HFFc6 (cell line): ENCODE measurements around the gene DYNLL1. TPM values are rescaled to one million over a fixed set of nuclear protein-coding genes. Genes with fewer than 3 reads are reported as not detected.
A peak's percentile ranks its signal among the peaks of the same experiment; 100 is the strongest.
"Not testable (repeated sequence)": the region's sequence is repeated elsewhere in the genome, so short reads cannot be mapped to it uniquely, and the experiment has no call there.

ENCODE experiments used
- DNase-seq: peaks from one replicate; pipeline ENCODE4 v3.0.0-alpha.2; 2018
- H3K27ac Mint-ChIP-seq: 2 replicates; pipeline ENCODE4 v1.8.0; 2020; ENCODE audit warnings: mild to moderate bottlenecking, mixed read lengths
- H3K27me3 Mint-ChIP-seq: 2 replicates; pipeline ENCODE4 v1.8.0; 2021; ENCODE audit warnings: mild to moderate bottlenecking, moderate library complexity, mixed read lengths; ENCODE audit not compliant: insufficient read depth
- H3K36me3 Mint-ChIP-seq: 2 replicates; pipeline ENCODE4 v1.8.0; 2021; ENCODE audit warnings: low read depth, mixed read lengths
- H3K4me1 Mint-ChIP-seq: 2 replicates; pipeline ENCODE4 v1.8.0; 2020; ENCODE audit warnings: low read depth, mixed read lengths
- H3K4me3 Mint-ChIP-seq: 2 replicates; pipeline ENCODE4 v1.8.0; 2020; ENCODE audit warnings: mild to moderate bottlenecking, moderate library complexity, mixed read lengths
- H3K9me3 Mint-ChIP-seq: 2 replicates; pipeline ENCODE4 v1.8.0; 2020; ENCODE audit warnings: mild to moderate bottlenecking, mixed read lengths
- total RNA-seq, 6 experiments: library from RNA; stranded (reverse); fragmentation: NEBNext Ultra II Directional; extraction: Animal tissue kit (Norgen Biotek cat#: 25700); gene quantifications; 2 replicates in 1 of 6; 3 replicates in 5 of 6; pipeline ENCODE4 v1.2.3, GENCODE V29; 2021
- TF ChIP-seq, protein P1 (sequence below): fragments of 200-600 bp; sonication (generic); IDR thresholded peaks from 2 replicates; pipeline ENCODE4 v1.5.0; 2021; ENCODE audit warnings: antibody characterized with exemption, mild to moderate bottlenecking

Gene DYNLL1
- total RNA-seq, 6 experiments from 2014 or later: 530 to 650 (median 609) TPM

DNA sequence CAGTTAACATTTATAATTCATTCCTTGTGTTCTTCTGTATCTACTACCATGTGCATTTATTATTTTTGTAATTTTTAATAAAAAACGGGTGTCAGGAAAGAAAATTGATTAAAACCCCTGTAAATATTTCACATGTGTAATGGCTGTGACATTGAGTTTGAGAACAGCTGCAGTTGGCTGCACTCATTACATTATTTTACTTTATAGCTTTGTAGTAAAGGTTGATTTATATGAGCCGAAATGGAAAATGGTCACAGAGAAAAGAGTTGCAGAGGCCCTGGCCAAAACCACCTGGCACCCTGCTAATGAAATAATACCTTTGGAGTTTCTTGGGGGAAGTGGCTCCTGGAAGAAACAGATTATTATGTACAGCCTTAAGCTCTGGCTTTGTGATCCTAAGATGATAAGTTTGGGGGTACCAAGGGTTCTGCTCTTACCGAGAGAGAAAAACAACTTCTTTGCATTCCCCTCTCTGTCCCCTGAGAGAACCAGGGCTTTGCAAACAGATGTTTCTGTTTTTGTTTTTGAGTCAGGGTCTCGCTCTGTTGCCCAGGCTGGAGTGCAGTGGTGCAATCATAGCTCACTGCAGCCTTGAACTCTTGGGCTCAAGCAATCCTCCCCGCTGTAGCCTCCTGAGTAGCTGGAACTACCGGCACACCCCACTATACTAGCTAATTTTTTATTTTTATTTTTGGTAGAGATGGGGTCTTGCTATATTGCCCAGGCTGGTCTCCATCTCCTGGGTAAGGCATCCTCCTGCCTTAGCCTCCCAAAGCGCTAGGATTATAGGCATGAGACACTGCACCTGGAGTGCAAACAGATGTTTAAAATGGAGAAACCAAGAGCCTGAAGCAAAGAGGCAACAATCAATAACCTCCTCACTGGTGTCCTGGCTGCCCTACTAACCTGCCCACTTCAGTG, 9.7 kb upstream of the DYNLL1 start:
- Mint-ChIP-seq H3K27ac (no peak overlapping the region), H3K27me3 (no peaks in the 10 kb centered on the region), H3K4me3 (no peak overlapping the region), H3K36me3 (peaks cover 17% of the 10 kb centered on the region), H3K9me3 (no peaks in the 10 kb centered on the region), H3K4me1 (peaks cover 14% of the 10 kb centered on the region)
- TF ChIP-seq, protein P1, sequence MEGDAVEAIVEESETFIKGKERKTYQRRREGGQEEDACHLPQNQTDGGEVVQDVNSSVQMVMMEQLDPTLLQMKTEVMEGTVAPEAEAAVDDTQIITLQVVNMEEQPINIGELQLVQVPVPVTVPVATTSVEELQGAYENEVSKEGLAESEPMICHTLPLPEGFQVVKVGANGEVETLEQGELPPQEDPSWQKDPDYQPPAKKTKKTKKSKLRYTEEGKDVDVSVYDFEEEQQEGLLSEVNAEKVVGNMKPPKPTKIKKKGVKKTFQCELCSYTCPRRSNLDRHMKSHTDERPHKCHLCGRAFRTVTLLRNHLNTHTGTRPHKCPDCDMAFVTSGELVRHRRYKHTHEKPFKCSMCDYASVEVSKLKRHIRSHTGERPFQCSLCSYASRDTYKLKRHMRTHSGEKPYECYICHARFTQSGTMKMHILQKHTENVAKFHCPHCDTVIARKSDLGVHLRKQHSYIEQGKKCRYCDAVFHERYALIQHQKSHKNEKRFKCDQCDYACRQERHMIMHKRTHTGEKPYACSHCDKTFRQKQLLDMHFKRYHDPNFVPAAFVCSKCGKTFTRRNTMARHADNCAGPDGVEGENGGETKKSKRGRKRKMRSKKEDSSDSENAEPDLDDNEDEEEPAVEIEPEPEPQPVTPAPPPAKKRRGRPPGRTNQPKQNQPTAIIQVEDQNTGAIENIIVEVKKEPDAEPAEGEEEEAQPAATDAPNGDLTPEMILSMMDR: no peak
- DNase-seq: no peak

DNA sequence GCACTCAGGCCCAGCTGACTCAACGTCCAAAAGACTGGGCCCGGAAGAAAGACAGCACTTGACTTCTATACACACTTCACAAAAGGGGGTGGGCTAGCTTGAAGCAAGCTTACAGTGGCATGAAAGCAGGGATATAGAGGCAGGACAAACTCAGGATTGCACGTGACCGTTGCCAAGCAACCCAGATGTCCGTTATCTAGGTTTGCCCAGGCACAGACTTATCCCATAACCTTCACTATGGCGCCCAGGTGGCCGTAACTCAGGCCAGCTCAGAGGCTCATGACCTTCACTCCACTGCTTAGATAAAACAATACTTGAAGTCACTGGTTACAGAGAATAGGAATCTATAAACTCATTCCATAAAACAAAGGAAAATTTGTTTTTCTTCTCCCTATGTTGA, 8.4 kb upstream of the DYNLL1 start:
- H3K4me1 Mint-ChIP-seq: peaks cover 14% of the 10 kb centered on the region
- DNase-seq: not testable (repeated sequence)

DNA sequence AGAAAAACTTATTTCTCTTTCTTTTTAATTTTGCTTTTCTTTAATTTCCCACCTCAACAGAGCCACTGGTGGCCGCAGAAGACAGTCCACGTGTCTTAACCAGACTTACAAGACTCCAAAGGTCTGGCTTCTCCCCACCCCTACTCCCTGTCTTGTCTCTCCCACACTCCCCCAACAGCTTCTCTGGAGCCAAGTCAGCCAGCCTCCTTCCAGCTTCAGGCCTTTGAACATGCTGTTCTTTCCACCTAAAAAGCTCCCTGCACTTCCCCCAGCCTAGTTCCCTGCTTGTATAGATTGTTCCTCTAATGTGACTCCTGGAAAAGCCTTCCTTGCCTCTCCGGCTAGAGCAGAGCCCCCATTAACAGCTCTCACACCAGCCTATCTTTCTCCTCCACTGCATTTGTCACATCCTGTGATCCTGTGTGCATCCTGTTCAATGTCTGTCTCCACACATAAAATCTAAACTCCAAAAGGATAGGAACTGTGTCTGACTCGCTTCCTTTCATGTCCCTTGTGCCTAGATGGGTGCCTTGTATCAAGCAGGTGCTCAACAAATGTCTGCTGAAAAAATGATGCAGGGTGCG, 7.8 kb upstream of the DYNLL1 start:
- no peaks in the 10 kb centered on the region for H3K27me3 Mint-ChIP-seq
- no peak overlapping the region for H3K27ac Mint-ChIP-seq
- H3K4me1 Mint-ChIP-seq: peaks cover 14% of the 10 kb centered on the region
- no peak for DNase-seq
- TF ChIP-seq, protein P1: no peak
- H3K36me3 Mint-ChIP-seq: peaks cover 17% of the 10 kb centered on the region
- H3K9me3 Mint-ChIP-seq: no peaks in the 10 kb centered on the region
- H3K4me3 Mint-ChIP-seq: no peak overlapping the region

More for the DNA sequence above, 8.4 kb upstream of the DYNLL1 start:
- not testable (repeated sequence) for H3K27ac Mint-ChIP-seq, H3K9me3 Mint-ChIP-seq, H3K27me3 Mint-ChIP-seq, H3K4me3 Mint-ChIP-seq
- peaks cover 17% of the 10 kb centered on the region for H3K36me3 Mint-ChIP-seq

DNA sequence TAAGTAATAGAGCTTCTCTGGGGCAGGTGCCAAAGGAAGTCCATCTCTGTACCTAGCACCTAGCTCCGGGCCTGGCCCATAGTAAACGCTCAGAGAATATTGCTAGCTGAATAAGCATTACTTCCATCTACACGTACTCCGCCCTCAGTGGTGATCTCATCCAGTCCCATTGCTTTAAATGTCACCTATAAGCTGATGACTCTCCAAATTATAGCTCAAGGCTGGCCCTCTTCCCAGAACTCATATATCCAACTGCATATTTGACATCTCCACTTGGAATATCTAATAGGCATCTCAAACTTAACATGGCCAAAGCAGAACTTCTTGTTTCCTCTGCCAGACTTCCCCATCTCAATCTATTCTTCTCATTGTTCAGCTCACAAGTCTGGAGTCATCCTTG, 6.9 kb upstream of the DYNLL1 start:
- peak; percentile 6 for DNase-seq
- Mint-ChIP-seq H3K9me3 (no peaks in the 10 kb centered on the region), H3K36me3 (peaks cover 17% of the 10 kb centered on the region), H3K4me1 (peaks cover 14% of the 10 kb centered on the region), H3K4me3 (no peak overlapping the region), H3K27me3 (no peaks in the 10 kb centered on the region), H3K27ac (no peak overlapping the region)
- TF ChIP-seq, protein P1: no peak

DNA sequence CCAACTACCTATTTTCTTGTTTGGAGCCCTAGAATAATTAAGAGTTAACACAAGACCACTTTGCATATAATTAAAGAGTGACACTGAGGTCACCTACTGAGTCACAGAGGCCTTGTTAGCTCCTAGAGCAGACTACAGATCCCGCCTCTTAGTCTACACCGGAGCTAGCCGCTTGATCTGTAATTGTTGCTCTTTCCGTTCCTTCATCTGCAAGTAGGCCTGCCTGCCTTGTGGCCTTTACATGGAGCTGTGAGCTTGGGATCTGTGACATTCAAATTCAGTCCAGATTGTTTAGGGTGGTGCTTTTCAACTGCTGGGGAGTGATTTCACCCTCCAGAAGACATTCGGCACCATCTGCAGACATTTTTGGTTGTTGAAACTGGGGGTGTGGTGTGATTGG, 5.6 kb upstream of the DYNLL1 start:
- H3K36me3 Mint-ChIP-seq: peaks cover 17% of the 10 kb centered on the region
- H3K27ac Mint-ChIP-seq: no peak overlapping the region
- TF ChIP-seq, protein P1: no peak
- H3K27me3 Mint-ChIP-seq: no peaks in the 10 kb centered on the region; the same call in 1 of the 2 replicates
- H3K9me3 Mint-ChIP-seq: no peaks in the 10 kb centered on the region
- no peak for DNase-seq
- peaks cover 23% of the 10 kb centered on the region for H3K4me1 Mint-ChIP-seq
- no peak overlapping the region for H3K4me3 Mint-ChIP-seq
